HepG2 (cell line): ENCODE data around the gene OAF. TPM values are rescaled to one million over a fixed set of nuclear protein-coding genes. Genes with fewer than 3 reads are reported as not detected.

Experiments used
- ATF4 ChIP-seq, 2 experiments: fragments of 450-650 bp in 1 of 2; sonication (generic) in 1 of 2; formaldehyde crosslinking; IDR thresholded peaks; 2 replicates each; pipeline versions ENCODE4 v1.5.0 to v1.8.0; 2020 to 2022; ENCODE audit warnings: mild to moderate bottlenecking in 1 of 2, missing genetic modification reagents in 1 of 2
- CREB1 ChIP-seq, 2 experiments: fragments of 450-650 bp in 1 of 2; IDR thresholded peaks; 2 replicates each; pipeline ENCODE4 v1.6.1; 2016 to 2017; ENCODE audit warnings: control low read depth in 1 of 2, mild to moderate bottlenecking in 1 of 2, missing compliant biosample characterization in 1 of 2, missing genetic modification characterization in 1 of 2
- DMAP1 ChIP-seq: IDR thresholded peaks from 2 replicates; pipeline ENCODE4 v1.6.1; 2016
- E2F2 ChIP-seq: sonication (generic); formaldehyde crosslinking; IDR thresholded peaks from 2 replicates; pipeline ENCODE4 v1.4.0; 2020; ENCODE audit warnings: missing genetic modification reagents, borderline replicate concordance
- ETS1 ChIP-seq: sonication (generic); formaldehyde crosslinking; IDR thresholded peaks from 2 replicates; pipeline ENCODE4 v1.4.0; 2020; ENCODE audit warnings: missing genetic modification reagents
- FOXA1 ChIP-seq, 2 experiments: fragments of 450-650 bp in 1 of 2; sonication (generic) in 1 of 2; formaldehyde crosslinking in 1 of 2; IDR thresholded peaks; 2 replicates each; pipeline versions ENCODE4 v1.4.0 to v1.6.1; 2016 to 2020; ENCODE audit warnings: missing genetic modification reagents in 1 of 2
- FOXJ3 ChIP-seq: sonication (generic); formaldehyde crosslinking; IDR thresholded peaks from 2 replicates; pipeline ENCODE4 v1.4.0; 2020; ENCODE audit warnings: missing genetic modification reagents, mild to moderate bottlenecking, borderline replicate concordance
- SP5 ChIP-seq: IDR thresholded peaks from 2 replicates; pipeline ENCODE4 v1.6.1; 2016; ENCODE audit warnings: low read depth, borderline replicate concordance
- THYN1 ChIP-seq: sonication (generic); formaldehyde crosslinking; IDR thresholded peaks from 2 replicates; pipeline ENCODE4 v1.8.1; 2023; ENCODE audit warnings: low read depth, mild to moderate bottlenecking, moderate library complexity, missing genetic modification reagents, borderline replicate concordance
- U2AF2 ChIP-seq: fragments of 200-400 bp; formaldehyde crosslinking; IDR thresholded peaks from 2 replicates; pipeline ENCODE4 v1.6.1; 2017; ENCODE audit warnings: low read depth, mild to moderate bottlenecking, low read length
- ZNF142 ChIP-seq: sonication (generic); formaldehyde crosslinking; IDR thresholded peaks from 2 replicates; pipeline ENCODE4 v1.4.0; 2020; ENCODE audit warnings: missing genetic modification reagents
- ZNF367 ChIP-seq: sonication (generic); formaldehyde crosslinking; IDR thresholded peaks from 2 replicates; pipeline ENCODE4 v1.4.0; 2020; ENCODE audit warnings: missing genetic modification reagents, borderline replicate concordance
- ZNF44 ChIP-seq: sonication (generic); formaldehyde crosslinking; IDR thresholded peaks from 2 replicates; pipeline ENCODE4 v1.5.1; 2020; ENCODE audit warnings: mild to moderate bottlenecking, missing genetic modification reagents
- ZNF841 ChIP-seq: sonication (generic); formaldehyde crosslinking; IDR thresholded peaks from 2 replicates; pipeline ENCODE4 v1.8.1; 2023; ENCODE audit warnings: missing genetic modification reagents, borderline replicate concordance
- polyA plus RNA-seq, 8 experiments: library from polyadenylated mRNA; depleted of rRNA in 3 of 8; stranded (reverse) in 7 of 8; unstranded in 1 of 8; fragments of >200 nt; fragmentation: Illumina TruSeq in 4 of 8; extraction: Trizol in 4 of 8; gene quantifications; 2 replicates each; pipeline versions ENCODE4 v1.2.1 to v1.2.3, GENCODE V29; 2011 to 2016; ENCODE audit warnings: low read depth in 4 of 8, missing spikeins in 1 of 8, mixed read lengths in 1 of 8; ENCODE audit not compliant: insufficient read depth in 1 of 8
- total RNA-seq, 5 experiments: library from RNA; depleted of rRNA; stranded (reverse); fragments of >200 nt; fragmentation: Illumina TruSeq; extraction: Trizol; gene quantifications; 2 replicates each; pipeline ENCODE4 v1.2.3, GENCODE V29; 2016; ENCODE audit warnings: low read depth in 1 of 5
- TF ChIP-seq, protein P1 (sequence below): sonication (generic); formaldehyde crosslinking; IDR thresholded peaks from 2 replicates; pipeline ENCODE4 v1.4.0; 2020; ENCODE audit warnings: missing genetic modification reagents, mild to moderate bottlenecking, borderline replicate concordance
- TF ChIP-seq, protein P2 (sequence below): sonication (generic); formaldehyde crosslinking; IDR thresholded peaks from 2 replicates; pipeline ENCODE4 v1.9.0; 2021; ENCODE audit warnings: missing genetic modification reagents, borderline replicate concordance

OAF gene
- total and polyA plus RNA-seq, 2 of the 13 experiments (the other 11 are each of a cell fraction or from before 2014, with no cell fraction given), result 63.7 to 94.6 TPM

- TF ChIP-seq ZNF142 (CRISPR knock-in tag) (no peak), ETS1 (CRISPR knock-in tag) (no peak), FOXJ3 (no peak), ZNF841 (CRISPR knock-in tag) (no peak), THYN1 (no peak), DMAP1 (CRISPR knock-in tag) (0 out of 2 replicates have a peak, but pooled peaks have one; percentile 13), ZNF367 (CRISPR knock-in tag) (no peak), E2F2 (no peak), SP5 (CRISPR knock-in tag) (no peak; the same call in 1 of the 2 replicates), FOXA1 (IDR thresholded peaks at IDR 0.05) (no peak), FOXA1 (CRISPR knock-in tag; IDR thresholded peaks at IDR 0.05) (0 out of 2 replicates have a peak, but pooled peaks have one; percentile 39), U2AF2 (no peak), ZNF44 (CRISPR knock-in tag) (no peak), CREB1 (IDR thresholded peaks at IDR 0.05) (no peak), CREB1 (CRISPR knock-in tag; IDR thresholded peaks at IDR 0.05) (0 out of 2 replicates have a peak, but pooled peaks have one; percentile 10), ATF4 (CRISPR knock-in tag; IDR thresholded peaks at IDR 0.05) (0 out of 4 replicates have a peak, but pooled peaks of 1 of the 2 experiments have one; percentile 47)
- TF ChIP-seq, protein P1, sequence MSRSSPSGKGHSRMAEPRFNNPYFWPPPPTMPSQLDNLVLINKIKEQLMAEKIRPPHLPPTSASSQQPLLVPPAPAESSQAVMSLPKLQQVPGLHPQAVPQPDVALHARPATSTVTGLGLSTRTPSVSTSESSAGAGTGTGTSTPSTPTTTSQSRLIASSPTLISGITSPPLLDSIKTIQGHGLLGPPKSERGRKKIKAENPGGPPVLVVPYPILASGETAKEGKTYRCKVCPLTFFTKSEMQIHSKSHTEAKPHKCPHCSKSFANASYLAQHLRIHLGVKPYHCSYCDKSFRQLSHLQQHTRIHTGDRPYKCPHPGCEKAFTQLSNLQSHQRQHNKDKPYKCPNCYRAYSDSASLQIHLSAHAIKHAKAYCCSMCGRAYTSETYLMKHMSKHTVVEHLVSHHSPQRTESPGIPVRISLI, result no peak; the same call in 1 of the 2 replicates
- TF ChIP-seq, protein P2, sequence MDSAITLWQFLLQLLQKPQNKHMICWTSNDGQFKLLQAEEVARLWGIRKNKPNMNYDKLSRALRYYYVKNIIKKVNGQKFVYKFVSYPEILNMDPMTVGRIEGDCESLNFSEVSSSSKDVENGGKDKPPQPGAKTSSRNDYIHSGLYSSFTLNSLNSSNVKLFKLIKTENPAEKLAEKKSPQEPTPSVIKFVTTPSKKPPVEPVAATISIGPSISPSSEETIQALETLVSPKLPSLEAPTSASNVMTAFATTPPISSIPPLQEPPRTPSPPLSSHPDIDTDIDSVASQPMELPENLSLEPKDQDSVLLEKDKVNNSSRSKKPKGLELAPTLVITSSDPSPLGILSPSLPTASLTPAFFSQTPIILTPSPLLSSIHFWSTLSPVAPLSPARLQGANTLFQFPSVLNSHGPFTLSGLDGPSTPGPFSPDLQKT, result no peak
Observed at GRCh38 chr11:120198787-120199469, 11.9 kb upstream of the OAF start (continued).
